HG02623 (cell line): ENCODE measurements around the gene SMLR1.
"Not testable (repeated sequence)": the region's sequence is repeated elsewhere in the genome, so short reads cannot be mapped to it uniquely, and the experiment has no call there.

Source experiments
- ATAC-seq: cut with Tn5 transposase; IDR thresholded peaks from one replicate; pipeline ENCODE4 v1.9.1; 2021; ENCODE audit warnings: moderate library complexity; ENCODE audit not compliant: unreplicated experiment

Gene SMLR1

GRCh38 chr6:130827247-130828149 is at the start of gene SMLR1:
TSS of gene SMLR1 (plus strand) at chr6:130827406. CDS start at chr6:130827414, 8 bp downstream.
- no peak for ATAC-seq

GRCh38 chr6:130778946-130779657 is 48.1 kb upstream of the SMLR1 start:
- ATAC-seq: no peak

GRCh38 chr6:130779658-130780033 is 47.6 kb upstream of the SMLR1 start:
- ATAC-seq: no peak

GRCh38 chr6:130780122-130780521 is 47.1 kb upstream of the SMLR1 start:
- no peak for ATAC-seq

- no peak for ATAC-seq
Measured at GRCh38 chr6:130781557-130781956, 45.6 kb upstream of the SMLR1 start.

GRCh38 chr6:130783416-130784107 is 43.6 kb upstream of the SMLR1 start:
- no peak for ATAC-seq

GRCh38 chr6:130787726-130788500 is 39.3 kb upstream of the SMLR1 start:
- no peak for ATAC-seq

GRCh38 chr6:130788954-130789353 is 38.3 kb upstream of the SMLR1 start:
- ATAC-seq: no peak

GRCh38 chr6:130794010-130794697 is 33.1 kb upstream of the SMLR1 start:
- no peak for ATAC-seq

- no peak for ATAC-seq
Measured at GRCh38 chr6:130794738-130795137, 32.5 kb upstream of the SMLR1 start.

GRCh38 chr6:130796313-130796905 is 30.8 kb upstream of the SMLR1 start:
- ATAC-seq: no peak

- no peak for ATAC-seq
Measured at GRCh38 chr6:130797061-130797460, 30.1 kb upstream of the SMLR1 start.

GRCh38 chr6:130801368-130801767 is 25.8 kb upstream of the SMLR1 start:
- ATAC-seq: not testable (repeated sequence)

- no peak for ATAC-seq
Measured at GRCh38 chr6:130810307-130811030, 16.7 kb upstream of the SMLR1 start.

GRCh38 chr6:130811932-130812331 is 15.3 kb upstream of the SMLR1 start:
- ATAC-seq: no peak

- no peak for ATAC-seq
Measured at GRCh38 chr6:130814506-130814905, 12.7 kb upstream of the SMLR1 start.

- no peak for ATAC-seq
Measured at GRCh38 chr6:130815200-130816071, 11.8 kb upstream of the SMLR1 start.

- ATAC-seq: no peak
Measured at GRCh38 chr6:130822736-130823135, 4.5 kb upstream of the SMLR1 start.
